Ishikawa (cell line): ENCODE measurements around the gene HDGFL2.

ENCODE experiments used
- CEBPB ChIP-seq: IDR thresholded peaks from 2 replicates; pipeline ENCODE4 v1.6.1; 2012
- CREB1 ChIP-seq: IDR thresholded peaks from 2 replicates; pipeline ENCODE4 v1.6.1; 2012; ENCODE audit warnings: low read depth
- EGR1 ChIP-seq: IDR thresholded peaks from 2 replicates; pipeline ENCODE4 v1.6.1; 2012
- EP300 ChIP-seq: IDR thresholded peaks from 2 replicates; pipeline ENCODE4 v1.6.1; 2012; ENCODE audit warnings: borderline replicate concordance
- FOXM1 ChIP-seq: IDR thresholded peaks from 2 replicates; pipeline ENCODE4 v1.6.1; 2012; ENCODE audit warnings: low read depth, borderline replicate concordance
- NFIC ChIP-seq: IDR thresholded peaks from 2 replicates; pipeline ENCODE4 v1.6.1; 2012
- RAD21 ChIP-seq: IDR thresholded peaks from 2 replicates; pipeline ENCODE4 v1.6.1; 2012; ENCODE audit warnings: low read depth
- TAF1 ChIP-seq: IDR thresholded peaks from 2 replicates; pipeline ENCODE4 v1.6.1; 2012; ENCODE audit warnings: low read depth, mild to moderate bottlenecking
- TCF12 ChIP-seq: IDR thresholded peaks from 2 replicates; pipeline ENCODE4 v1.6.1; 2012; ENCODE audit warnings: low read depth
- TEAD4 ChIP-seq: IDR thresholded peaks from 2 replicates; pipeline ENCODE4 v1.6.1; 2012
- YY1 ChIP-seq: IDR thresholded peaks from 2 replicates; pipeline ENCODE4 v1.6.1; 2012; ENCODE audit warnings: low read depth
- ZBTB7A ChIP-seq: IDR thresholded peaks from 2 replicates; pipeline ENCODE4 v1.6.1; 2012; ENCODE audit warnings: low read depth
- TF ChIP-seq, protein P1 (sequence below): IDR thresholded peaks from 2 replicates; pipeline ENCODE4 v1.6.1; 2012; ENCODE audit warnings: low read depth, mild to moderate bottlenecking
- TF ChIP-seq, protein P2 (sequence below): IDR thresholded peaks from 2 replicates; pipeline ENCODE4 v1.6.1; 2012
- TF ChIP-seq, protein P3 (sequence below): IDR thresholded peaks from 2 replicates; pipeline ENCODE4 v1.6.1; 2012

HDGFL2 gene

DNA sequence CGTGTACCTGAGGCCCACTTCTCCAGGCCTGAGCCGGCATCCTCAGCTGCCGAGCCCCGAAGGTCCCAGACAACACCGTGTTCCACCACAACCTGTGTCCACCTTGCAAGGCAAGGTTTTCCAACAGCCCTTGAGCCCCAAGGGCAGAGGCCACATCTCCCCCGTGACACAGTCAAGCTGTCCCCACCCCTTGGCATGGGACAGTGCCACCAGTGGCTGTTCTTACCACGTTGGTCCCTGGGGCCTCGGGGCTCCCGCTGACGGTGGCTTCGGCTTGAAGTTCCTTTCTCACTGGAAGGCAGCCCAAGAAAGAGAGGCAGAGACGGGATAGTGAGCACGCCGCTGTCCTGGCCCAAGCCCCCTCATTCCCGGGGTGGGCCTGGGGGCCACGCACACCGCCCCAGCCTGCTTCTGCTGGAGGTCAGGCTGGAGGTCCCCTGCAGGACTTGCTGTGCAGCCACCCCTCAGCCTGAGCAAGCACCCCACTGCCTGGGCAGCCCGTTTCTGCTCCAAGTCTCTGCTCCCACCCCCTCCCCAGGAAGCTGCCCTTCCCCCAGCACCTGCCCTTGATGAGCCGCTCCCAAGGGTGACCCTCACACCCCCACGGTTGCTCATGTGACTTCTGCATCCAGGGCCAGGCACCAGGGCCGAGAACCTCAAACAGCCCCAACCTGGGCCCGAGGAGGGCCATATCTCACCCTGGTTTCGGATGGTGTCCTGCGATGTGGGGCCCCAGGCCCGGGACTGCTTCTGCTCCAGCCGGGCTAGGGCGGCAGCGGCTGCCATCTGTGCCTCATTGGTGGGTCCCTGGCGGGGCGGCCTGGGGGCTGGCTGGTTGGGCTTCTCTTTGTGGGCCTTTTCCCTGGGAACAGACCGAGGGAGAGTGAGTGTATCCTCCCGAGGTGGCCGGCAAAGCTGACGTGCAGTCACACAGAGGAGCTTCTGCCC is 18.6 kb upstream of the HDGFL2 start:
- TF ChIP-seq EP300 (no peak), ZBTB7A (no peak), NFIC (no peak), EGR1 (no peak), CEBPB (no peak), TCF12 (no peak), TAF1 (no peak), RAD21 (no peak), CREB1 (no peak), YY1 (no peak), TEAD4 (no peak), FOXM1 (no peak)
- TF ChIP-seq, protein P1, sequence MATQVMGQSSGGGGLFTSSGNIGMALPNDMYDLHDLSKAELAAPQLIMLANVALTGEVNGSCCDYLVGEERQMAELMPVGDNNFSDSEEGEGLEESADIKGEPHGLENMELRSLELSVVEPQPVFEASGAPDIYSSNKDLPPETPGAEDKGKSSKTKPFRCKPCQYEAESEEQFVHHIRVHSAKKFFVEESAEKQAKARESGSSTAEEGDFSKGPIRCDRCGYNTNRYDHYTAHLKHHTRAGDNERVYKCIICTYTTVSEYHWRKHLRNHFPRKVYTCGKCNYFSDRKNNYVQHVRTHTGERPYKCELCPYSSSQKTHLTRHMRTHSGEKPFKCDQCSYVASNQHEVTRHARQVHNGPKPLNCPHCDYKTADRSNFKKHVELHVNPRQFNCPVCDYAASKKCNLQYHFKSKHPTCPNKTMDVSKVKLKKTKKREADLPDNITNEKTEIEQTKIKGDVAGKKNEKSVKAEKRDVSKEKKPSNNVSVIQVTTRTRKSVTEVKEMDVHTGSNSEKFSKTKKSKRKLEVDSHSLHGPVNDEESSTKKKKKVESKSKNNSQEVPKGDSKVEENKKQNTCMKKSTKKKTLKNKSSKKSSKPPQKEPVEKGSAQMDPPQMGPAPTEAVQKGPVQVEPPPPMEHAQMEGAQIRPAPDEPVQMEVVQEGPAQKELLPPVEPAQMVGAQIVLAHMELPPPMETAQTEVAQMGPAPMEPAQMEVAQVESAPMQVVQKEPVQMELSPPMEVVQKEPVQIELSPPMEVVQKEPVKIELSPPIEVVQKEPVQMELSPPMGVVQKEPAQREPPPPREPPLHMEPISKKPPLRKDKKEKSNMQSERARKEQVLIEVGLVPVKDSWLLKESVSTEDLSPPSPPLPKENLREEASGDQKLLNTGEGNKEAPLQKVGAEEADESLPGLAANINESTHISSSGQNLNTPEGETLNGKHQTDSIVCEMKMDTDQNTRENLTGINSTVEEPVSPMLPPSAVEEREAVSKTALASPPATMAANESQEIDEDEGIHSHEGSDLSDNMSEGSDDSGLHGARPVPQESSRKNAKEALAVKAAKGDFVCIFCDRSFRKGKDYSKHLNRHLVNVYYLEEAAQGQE: no peak
- TF ChIP-seq, protein P2, sequence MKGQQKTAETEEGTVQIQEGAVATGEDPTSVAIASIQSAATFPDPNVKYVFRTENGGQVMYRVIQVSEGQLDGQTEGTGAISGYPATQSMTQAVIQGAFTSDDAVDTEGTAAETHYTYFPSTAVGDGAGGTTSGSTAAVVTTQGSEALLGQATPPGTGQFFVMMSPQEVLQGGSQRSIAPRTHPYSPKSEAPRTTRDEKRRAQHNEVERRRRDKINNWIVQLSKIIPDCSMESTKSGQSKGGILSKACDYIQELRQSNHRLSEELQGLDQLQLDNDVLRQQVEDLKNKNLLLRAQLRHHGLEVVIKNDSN: no peak
- TF ChIP-seq, protein P3, sequence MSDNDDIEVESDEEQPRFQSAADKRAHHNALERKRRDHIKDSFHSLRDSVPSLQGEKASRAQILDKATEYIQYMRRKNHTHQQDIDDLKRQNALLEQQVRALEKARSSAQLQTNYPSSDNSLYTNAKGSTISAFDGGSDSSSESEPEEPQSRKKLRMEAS: no peak

DNA sequence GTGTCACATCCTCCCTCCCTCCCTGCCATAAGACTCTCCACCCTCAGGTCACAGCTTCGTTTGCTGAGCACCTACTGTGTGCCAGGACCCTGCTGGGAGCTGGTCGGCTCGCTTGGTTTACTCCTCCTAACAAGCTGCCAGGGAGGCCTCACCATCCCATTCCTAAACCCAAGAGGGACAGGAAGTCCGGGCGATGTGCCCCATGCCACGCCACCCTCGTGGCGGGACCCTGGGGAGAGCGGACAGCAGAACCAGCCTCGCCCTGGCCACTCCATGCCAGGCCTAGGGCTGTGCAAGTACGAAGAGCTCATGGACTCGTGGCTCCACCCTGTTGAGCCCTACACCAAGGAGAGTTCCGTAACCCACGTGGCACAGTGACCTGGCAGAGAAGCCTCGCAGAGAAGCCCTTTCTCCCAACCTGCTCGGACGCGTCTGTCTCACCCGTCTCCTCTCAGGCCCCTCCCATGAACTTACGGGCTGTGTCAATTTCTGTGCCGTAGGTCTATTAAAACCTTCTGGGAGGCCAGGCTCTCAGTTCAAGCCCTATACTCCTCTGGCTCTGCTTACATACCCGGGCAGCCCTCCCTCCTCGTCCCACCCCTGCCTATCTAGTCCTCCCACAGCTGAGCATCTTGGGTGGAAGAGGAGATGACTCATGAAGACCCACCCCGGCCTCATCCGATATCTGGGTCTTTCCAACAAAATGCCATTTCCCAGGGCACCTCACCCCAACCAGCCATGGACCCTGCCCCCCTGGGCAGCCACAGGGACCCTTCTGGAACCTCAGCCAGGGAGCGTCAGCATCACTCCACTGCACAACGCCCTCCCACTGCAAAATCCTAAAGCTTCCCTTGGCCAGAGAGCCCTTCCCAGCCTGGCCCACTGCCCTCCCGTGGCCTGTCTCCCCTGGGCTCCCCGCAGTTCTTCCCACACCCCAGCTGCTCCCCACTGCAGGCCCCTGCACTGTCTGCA is 17.1 kb upstream of the HDGFL2 start:
- TF ChIP-seq TAF1: no peak
- TF ChIP-seq EGR1: no peak
- TF ChIP-seq, protein P2: no peak
- no peak for TF ChIP-seq FOXM1
- TF ChIP-seq CREB1: no peak
- TF ChIP-seq EP300: no peak
- TF ChIP-seq, protein P3: no peak
- TF ChIP-seq, protein P1: no peak
- TF ChIP-seq NFIC: no peak
- no peak for TF ChIP-seq TCF12
- TF ChIP-seq CEBPB: no peak
- TF ChIP-seq ZBTB7A: no peak
- TF ChIP-seq TEAD4: no peak
- TF ChIP-seq YY1: no peak
- no peak for TF ChIP-seq RAD21

DNA sequence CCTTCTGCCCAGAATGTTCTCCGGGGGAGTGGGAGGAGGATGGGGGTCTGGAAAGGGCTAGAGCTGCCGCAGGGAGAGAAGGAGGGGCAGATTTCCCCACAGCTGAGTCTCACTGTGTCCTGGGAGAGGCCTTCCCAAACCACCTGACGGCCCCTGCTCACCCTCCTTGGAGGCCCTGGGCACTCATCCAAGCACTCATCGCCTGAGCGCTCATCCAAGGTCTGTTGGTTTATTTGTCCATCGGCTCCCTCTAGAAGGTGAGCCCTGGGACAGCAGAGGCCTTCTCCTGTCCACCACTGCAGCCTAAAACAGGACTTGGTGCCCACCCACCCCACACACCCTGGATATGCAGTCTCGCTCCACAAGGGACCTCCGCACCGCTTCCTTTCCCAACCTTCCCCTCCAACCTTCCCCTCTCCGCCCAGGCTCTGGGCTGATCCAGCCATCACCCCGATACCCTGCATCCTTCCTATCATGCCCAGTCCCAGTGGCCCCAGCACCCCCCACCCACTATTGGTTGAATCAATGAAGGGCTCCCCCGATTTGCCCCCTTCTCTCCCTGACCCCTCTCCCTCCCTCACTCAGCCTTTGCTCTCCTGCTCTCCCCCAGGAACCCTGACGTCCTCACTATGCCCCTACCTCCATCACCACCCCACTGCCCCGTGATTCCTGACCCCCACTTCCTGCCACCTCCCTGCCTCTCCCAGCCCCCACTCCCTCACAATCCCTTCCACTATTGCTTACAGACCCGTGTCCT is 16.2 kb upstream of the HDGFL2 start:
- TF ChIP-seq TAF1 (no peak), FOXM1 (no peak), YY1 (no peak), EGR1 (no peak), TEAD4 (no peak), EP300 (no peak), RAD21 (peak; percentile 25; the same call in 1 of the 2 replicates), ZBTB7A (no peak), CREB1 (no peak), NFIC (peak; percentile 71), CEBPB (no peak), TCF12 (no peak)
- TF ChIP-seq, protein P3: peak; percentile 30; the same call in 1 of the 2 replicates
- TF ChIP-seq, protein P2: peak; percentile 64
- TF ChIP-seq, protein P1: no peak
